ENCODE data around the gene VPS9D1.

Gene VPS9D1

GRCh38 chr16:89657442-89658220 is 63.1 kb downstream of the VPS9D1 start, which contains the start of the genes CHMP1A and SPATA33:
TSS of gene CHMP1A (minus strand) at chr16:89657708. CDS start at chr16:89657588, 120 bp downstream.
TSS of gene SPATA33 (plus strand) at chr16:89657836. CDS start at chr16:89657912, 76 bp downstream.
- DNase-seq, result peak; percentile 97

All from activated effector memory CD4-positive, alpha-beta T cell treated with anti-CD3 and anti-CD28 coated beads, Interleukin-2, amount 50 U/mL, for 16 hours (primary cell).